Retina (tissue), 1 donor: ENCODE results near the gene GRAP.

Experiments
- DNase-seq: peaks from one replicate; pipeline ENCODE4 v3.0.0-alpha.2; 2016

The GRAP gene

GRCh38 chr17:18981335-18981641 is 65.5 kb downstream of the GRAP start:
- DNase-seq, result no peak

GRCh38 chr17:18980682-18981334 is 65.9 kb downstream of the GRAP start:
- DNase-seq, result no peak

GRCh38 chr17:18978655-18979054 is 68.1 kb downstream of the GRAP start:
- no peak for DNase-seq

- DNase-seq, result no peak
Measured at GRCh38 chr17:18978050-18978449, 68.7 kb downstream of the GRAP start.

GRCh38 chr17:18977646-18978045 is 69.1 kb downstream of the GRAP start:
- no peak for DNase-seq

- DNase-seq, result no peak
Measured at GRCh38 chr17:18977021-18977420, 69.7 kb downstream of the GRAP start.

GRCh38 chr17:18976201-18976600 is 70.6 kb downstream of the GRAP start:
- no peak for DNase-seq

GRCh38 chr17:18975597-18975996 is 71.2 kb downstream of the GRAP start:
- no peak for DNase-seq

- DNase-seq, result no peak
Measured at GRCh38 chr17:18974407-18975149, 72.2 kb downstream of the GRAP start.

- DNase-seq, result no peak
Measured at GRCh38 chr17:18971801-18972200, 75.0 kb downstream of the GRAP start.
